Astrocyte (in vitro differentiated cells and primary cell): ENCODE data around the gene RNF6. TPM values are rescaled to one million over a fixed set of nuclear protein-coding genes. Genes with fewer than 3 reads are reported as not detected.
A peak's percentile ranks its signal among the peaks of the same experiment; 100 is the strongest.

Source experiments
- DNase-seq: peaks from one replicate; pipeline ENCODE4 v3.0.0-alpha.2; 2010; ENCODE audit warnings: low read depth
- FAIRE-seq: peaks from 2 replicates; lab custom pipeline; 2011; peaks lifted over from hg19 to GRCh38; lab: Jason Lieb, UNC
- H2AFZ ChIP-seq: 2 replicates; pipeline ENCODE4 v1.6.0; 2012; ENCODE audit warnings: low read depth, low read length, inconsistent platforms
- H3K27ac ChIP-seq: 2 replicates; pipeline ENCODE4 v1.5.1; 2011; ENCODE audit warnings: low read depth, low read length, inconsistent platforms
- H3K27me3 ChIP-seq: 2 replicates; pipeline ENCODE4 v1.6.0; 2011; ENCODE audit warnings: low read length, inconsistent platforms; ENCODE audit not compliant: insufficient read depth
- H3K36me3 ChIP-seq: 2 replicates; pipeline ENCODE4 v1.5.1; 2011; ENCODE audit warnings: low read length, inconsistent platforms; ENCODE audit not compliant: insufficient read depth
- H3K4me1 ChIP-seq: 2 replicates; pipeline ENCODE4 v1.5.1; 2011; ENCODE audit warnings: low read length, inconsistent platforms; ENCODE audit not compliant: insufficient read depth
- H3K4me2 ChIP-seq: 2 replicates; pipeline ENCODE4 v1.6.0; 2012; ENCODE audit warnings: low read length, inconsistent platforms
- H3K4me3 ChIP-seq: 2 replicates; pipeline ENCODE4 v1.5.1; 2011; ENCODE audit warnings: low read depth, mild to moderate bottlenecking, low read length, inconsistent platforms; ENCODE audit not compliant: insufficient read depth
- H3K79me2 ChIP-seq: 2 replicates; pipeline ENCODE4 v1.6.0; 2012; ENCODE audit warnings: mild to moderate bottlenecking, low read length, inconsistent platforms; ENCODE audit not compliant: insufficient read depth
- H3K9ac ChIP-seq: 2 replicates; pipeline ENCODE4 v1.6.0; 2012; ENCODE audit warnings: mild to moderate bottlenecking, low read length, inconsistent platforms
- H3K9me3 ChIP-seq: 2 replicates; pipeline ENCODE4 v1.5.1; 2012; ENCODE audit warnings: low read depth, mild to moderate bottlenecking, low read length, inconsistent platforms; ENCODE audit not compliant: insufficient read depth
- H4K20me1 ChIP-seq: 2 replicates; pipeline ENCODE4 v1.6.0; 2012; ENCODE audit warnings: low read length, inconsistent platforms; ENCODE audit not compliant: insufficient read depth
- H3K27ac Mint-ChIP-seq: one replicate; pipeline ENCODE4 v1.8.0; 2021; ENCODE audit warnings: mild to moderate bottlenecking, mixed read lengths; ENCODE audit not compliant: unreplicated experiment
- H3K27me3 Mint-ChIP-seq: one replicate; pipeline ENCODE4 v1.8.0; 2021; ENCODE audit warnings: low read depth, mixed read lengths; ENCODE audit not compliant: unreplicated experiment
- H3K36me3 Mint-ChIP-seq: one replicate; pipeline ENCODE4 v1.8.0; 2021; ENCODE audit warnings: low read depth, mixed read lengths; ENCODE audit not compliant: unreplicated experiment
- H3K4me1 Mint-ChIP-seq: one replicate; pipeline ENCODE4 v1.8.0; 2021; ENCODE audit warnings: low read depth, mixed read lengths; ENCODE audit not compliant: unreplicated experiment
- H3K4me3 Mint-ChIP-seq: one replicate; pipeline ENCODE4 v1.8.0; 2021; ENCODE audit warnings: mild to moderate bottlenecking, moderate library complexity, mixed read lengths; ENCODE audit not compliant: unreplicated experiment
- H3K9me3 Mint-ChIP-seq: one replicate; pipeline ENCODE4 v1.8.0; 2021; ENCODE audit warnings: mild to moderate bottlenecking, mixed read lengths; ENCODE audit not compliant: unreplicated experiment
- EZH2 ChIP-seq: IDR thresholded peaks from 2 replicates; pipeline ENCODE4 v1.6.1; 2012; ENCODE audit warnings: mild to moderate bottlenecking, low read length, inconsistent platforms; ENCODE audit not compliant: insufficient read depth
- total RNA-seq: library from RNA; stranded (reverse); gene quantifications from 2 replicates; pipeline ENCODE4 v1.2.1, GENCODE V29; 2021
- TF ChIP-seq, protein P1 (sequence below): IDR thresholded peaks from 2 replicates; pipeline ENCODE4 v1.5.1; 2011; ENCODE audit warnings: low read depth, mild to moderate bottlenecking, inconsistent platforms, low read length, moderate library complexity; ENCODE audit not compliant: insufficient read depth

Gene RNF6
- total RNA-seq, 1 donor from 2014 or later, result 51.7 TPM

DNA sequence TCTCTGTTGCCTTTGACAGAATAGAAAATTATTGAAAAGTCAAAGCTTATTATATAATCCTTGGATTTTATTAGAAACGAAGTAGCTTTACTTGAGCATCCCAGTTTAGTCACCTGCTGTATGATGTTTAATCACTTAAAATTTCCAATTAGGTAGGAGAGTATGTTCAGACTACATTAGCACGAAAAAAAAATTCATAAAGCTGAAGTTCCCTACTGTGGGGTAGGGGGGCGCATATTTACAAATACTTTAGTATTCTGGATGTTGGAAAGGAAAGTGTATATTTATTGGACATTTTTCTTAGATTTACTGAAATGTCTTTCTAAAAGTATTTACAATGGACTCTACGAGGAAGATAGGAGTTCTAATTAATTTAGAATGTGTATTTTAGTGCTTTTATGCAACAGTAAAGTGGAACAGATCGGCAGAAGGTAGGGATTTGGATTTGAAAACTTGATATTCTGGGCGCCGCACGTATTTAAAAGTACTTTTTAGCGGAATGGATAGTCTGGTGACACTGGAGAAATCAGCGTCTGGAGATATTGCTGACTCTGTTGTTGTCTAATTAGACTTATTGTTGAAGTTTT is 33.7 kb upstream of the RNF6 start:
- H3K36me3 Mint-ChIP-seq, result no peaks in the 10 kb centered on the region
- H3K9me3 Mint-ChIP-seq, result no peaks in the 10 kb centered on the region
- DNase-seq, result peak; percentile 2
- H3K27ac Mint-ChIP-seq, result peak overlapping the region; percentile 42
- no peaks in the 10 kb centered on the region for H3K27me3 Mint-ChIP-seq
- TF ChIP-seq, protein P1, sequence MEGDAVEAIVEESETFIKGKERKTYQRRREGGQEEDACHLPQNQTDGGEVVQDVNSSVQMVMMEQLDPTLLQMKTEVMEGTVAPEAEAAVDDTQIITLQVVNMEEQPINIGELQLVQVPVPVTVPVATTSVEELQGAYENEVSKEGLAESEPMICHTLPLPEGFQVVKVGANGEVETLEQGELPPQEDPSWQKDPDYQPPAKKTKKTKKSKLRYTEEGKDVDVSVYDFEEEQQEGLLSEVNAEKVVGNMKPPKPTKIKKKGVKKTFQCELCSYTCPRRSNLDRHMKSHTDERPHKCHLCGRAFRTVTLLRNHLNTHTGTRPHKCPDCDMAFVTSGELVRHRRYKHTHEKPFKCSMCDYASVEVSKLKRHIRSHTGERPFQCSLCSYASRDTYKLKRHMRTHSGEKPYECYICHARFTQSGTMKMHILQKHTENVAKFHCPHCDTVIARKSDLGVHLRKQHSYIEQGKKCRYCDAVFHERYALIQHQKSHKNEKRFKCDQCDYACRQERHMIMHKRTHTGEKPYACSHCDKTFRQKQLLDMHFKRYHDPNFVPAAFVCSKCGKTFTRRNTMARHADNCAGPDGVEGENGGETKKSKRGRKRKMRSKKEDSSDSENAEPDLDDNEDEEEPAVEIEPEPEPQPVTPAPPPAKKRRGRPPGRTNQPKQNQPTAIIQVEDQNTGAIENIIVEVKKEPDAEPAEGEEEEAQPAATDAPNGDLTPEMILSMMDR, result peak; percentile 33
- TF ChIP-seq EZH2, result no peak
- Histone ChIP-seq H3K27me3 (no peaks in the 10 kb centered on the region), H3K79me2 (peaks cover 63% of the 10 kb centered on the region), H3K9me3 (no peaks in the 10 kb centered on the region), H3K9ac (peak overlapping the region; percentile 77), H3K27ac (no peak overlapping the region), H2AFZ (no peak overlapping the region), H3K4me2 (peak overlapping the region; percentile 98), H3K4me3 (peak overlapping the region; percentile 85), H3K4me1 (peaks cover 6% of the 10 kb centered on the region), H4K20me1 (peaks cover 60% of the 10 kb centered on the region), H3K36me3 (no peaks in the 10 kb centered on the region)
- H3K4me3 Mint-ChIP-seq, result peak overlapping the region; percentile 90
- H3K4me1 Mint-ChIP-seq, result peaks cover 8% of the 10 kb centered on the region
- no peak for FAIRE-seq

DNA sequence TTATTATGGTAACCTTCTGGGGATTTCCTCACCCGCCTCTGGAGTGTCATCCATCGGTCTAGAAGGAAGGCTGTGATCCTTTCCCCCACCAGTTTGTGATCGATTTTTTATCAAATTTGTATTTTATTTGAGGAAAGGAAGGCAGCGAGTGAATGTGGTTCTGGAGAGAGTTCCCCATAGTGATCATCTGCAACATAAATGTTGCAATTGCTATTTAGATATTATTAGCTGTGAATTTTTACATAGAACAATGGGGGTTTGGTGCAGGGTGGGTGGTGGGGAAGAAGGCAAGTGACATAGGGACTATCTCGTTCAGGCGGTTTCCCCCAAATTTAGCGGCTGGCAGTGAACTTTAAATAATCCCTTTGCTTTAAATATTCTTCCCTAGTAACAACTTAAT is 33.0 kb upstream of the RNF6 start:
- Mint-ChIP-seq H3K4me1 (peaks cover 8% of the 10 kb centered on the region), H3K4me3 (peak overlapping the region; percentile 90), H3K27ac (peak overlapping the region; percentile 81), H3K36me3 (no peaks in the 10 kb centered on the region), H3K9me3 (no peaks in the 10 kb centered on the region), H3K27me3 (no peaks in the 10 kb centered on the region)
- Histone ChIP-seq H3K4me2 (peak overlapping the region; percentile 98), H3K4me3 (peak overlapping the region; percentile 85), H3K27me3 (no peaks in the 10 kb centered on the region), H3K79me2 (peaks cover 57% of the 10 kb centered on the region), H3K9me3 (no peaks in the 10 kb centered on the region), H3K9ac (peak overlapping the region; percentile 77), H2AFZ (peak overlapping the region; percentile 67), H4K20me1 (peaks cover 53% of the 10 kb centered on the region), H3K36me3 (no peaks in the 10 kb centered on the region), H3K4me1 (peaks cover 6% of the 10 kb centered on the region), H3K27ac (peak overlapping the region; percentile 40)
- DNase-seq, result no peak
- FAIRE-seq, result no peak
- TF ChIP-seq, protein P1, result no peak

DNA sequence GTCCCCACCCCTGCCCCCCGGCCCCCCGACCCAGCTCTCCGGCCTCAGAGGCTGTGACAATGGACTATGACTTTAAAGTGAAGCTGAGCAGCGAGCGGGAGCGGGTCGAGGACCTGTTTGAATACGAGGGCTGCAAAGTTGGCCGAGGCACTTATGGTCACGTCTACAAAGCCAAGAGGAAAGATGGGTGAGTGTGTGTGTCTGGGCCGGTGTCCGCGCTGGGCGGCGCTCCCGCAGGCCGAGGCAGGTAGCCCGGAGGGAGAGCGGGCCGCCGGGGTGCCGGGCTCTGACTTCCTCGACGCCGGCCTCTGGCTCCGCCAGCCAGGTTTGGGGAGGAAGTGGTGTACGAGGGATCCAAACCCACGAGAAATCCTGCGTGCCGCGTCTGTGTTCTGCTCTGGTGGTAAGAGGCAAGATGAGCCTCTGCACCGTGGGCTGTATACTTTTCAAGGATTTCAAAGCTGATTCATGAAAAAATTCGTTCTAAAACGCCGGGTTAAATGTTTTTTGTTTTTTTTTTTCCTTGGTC is 32.5 kb upstream of the RNF6 start:
- Histone ChIP-seq H3K4me1 (peaks cover 6% of the 10 kb centered on the region), H2AFZ (peak overlapping the region; percentile 67), H3K9ac (peak overlapping the region; percentile 77), H3K79me2 (peaks cover 52% of the 10 kb centered on the region), H3K27me3 (no peaks in the 10 kb centered on the region), H3K4me3 (peak overlapping the region; percentile 85), H4K20me1 (peaks cover 48% of the 10 kb centered on the region), H3K9me3 (no peaks in the 10 kb centered on the region), H3K27ac (peak overlapping the region; percentile 79), H3K4me2 (peak overlapping the region; percentile 98), H3K36me3 (no peaks in the 10 kb centered on the region)
- FAIRE-seq (no peak), DNase-seq (peak; percentile 43)
- Mint-ChIP-seq H3K36me3 (no peaks in the 10 kb centered on the region), H3K4me1 (peaks cover 8% of the 10 kb centered on the region), H3K9me3 (no peaks in the 10 kb centered on the region), H3K4me3 (peak overlapping the region; percentile 90), H3K27ac (peak overlapping the region; percentile 81), H3K27me3 (no peaks in the 10 kb centered on the region)
- TF ChIP-seq EZH2, result no peak
- TF ChIP-seq, protein P1, result no peak
